GM18909 (cell line): Measurements from ENCODE around the gene U2SURP.
"Not testable (repeated sequence)": the region's sequence is repeated elsewhere in the genome, so short reads cannot be mapped to it uniquely, and the experiment has no call there.

Experiments
- ATAC-seq: cut with Tn5 transposase; IDR thresholded peaks from one replicate; pipeline ENCODE4 v1.9.1; 2021; ENCODE audit warnings: mild to moderate bottlenecking; ENCODE audit not compliant: unreplicated experiment, poor library complexity

The U2SURP gene

GRCh38 chr3:143002727-143003126 is 1.4 kb downstream of the U2SURP start:
- no peak for ATAC-seq

GRCh38 chr3:143004823-143005222 is 3.5 kb downstream of the U2SURP start:
- ATAC-seq = no peak

- ATAC-seq = no peak
Observed at GRCh38 chr3:143010024-143010423, 8.7 kb downstream of the U2SURP start.

GRCh38 chr3:143011705-143012104 is 10.3 kb downstream of the U2SURP start:
- ATAC-seq = no peak

- no peak for ATAC-seq
Observed at GRCh38 chr3:143014921-143015320, 13.6 kb downstream of the U2SURP start.

GRCh38 chr3:143016321-143016972 is 15.1 kb downstream of the U2SURP start:
- no peak for ATAC-seq

- ATAC-seq = no peak
Observed at GRCh38 chr3:143024351-143024960, 23.1 kb downstream of the U2SURP start.

- ATAC-seq = no peak
Observed at GRCh38 chr3:143031327-143031726, 30.0 kb downstream of the U2SURP start.

GRCh38 chr3:143031796-143032387 is 30.5 kb downstream of the U2SURP start:
- not testable (repeated sequence) for ATAC-seq

GRCh38 chr3:143035466-143036211 is 34.3 kb downstream of the U2SURP start:
- no peak for ATAC-seq

- ATAC-seq = peak; percentile 46
Observed at GRCh38 chr3:143036557-143036956, 35.2 kb downstream of the U2SURP start.

GRCh38 chr3:143037867-143038266 is 36.5 kb downstream of the U2SURP start:
- no peak for ATAC-seq

- ATAC-seq = no peak
Observed at GRCh38 chr3:143040261-143040879, 39.0 kb downstream of the U2SURP start.

- ATAC-seq = no peak
Observed at GRCh38 chr3:143041903-143042302, 40.5 kb downstream of the U2SURP start.

- no peak for ATAC-seq
Observed at GRCh38 chr3:143045639-143046038, 44.3 kb downstream of the U2SURP start.

- not testable (repeated sequence) for ATAC-seq
Observed at GRCh38 chr3:143046075-143046474, 44.7 kb downstream of the U2SURP start.

GRCh38 chr3:143054011-143054410 is 52.6 kb downstream of the U2SURP start:
- ATAC-seq = no peak

- ATAC-seq = no peak
Observed at GRCh38 chr3:143056372-143056771, 55.0 kb downstream of the U2SURP start.

GRCh38 chr3:143060906-143061305 is 59.5 kb downstream of the U2SURP start:
- peak; percentile 98 for ATAC-seq

- ATAC-seq = no peak
Observed at GRCh38 chr3:143063018-143063417, 61.6 kb downstream of the U2SURP start.

GRCh38 chr3:143064777-143065176 is 63.4 kb downstream of the U2SURP start:
- no peak for ATAC-seq
